Measurements from ENCODE around the gene ZBTB8B. TPM values are rescaled to one million over a fixed set of nuclear protein-coding genes. Genes with fewer than 3 reads are reported as not detected.

The ZBTB8B gene
- total RNA-seq, 1 donor from 2014 or later = not detected

- no peak for DNase-seq (ENCODE audit: extremely low read depth, low read depth, low spot score)
Measured at GRCh38 chr1:32503153-32503552, 38.3 kb downstream of the ZBTB8B start.

GRCh38 chr1:32507021-32507420, 42.1 kb downstream of the ZBTB8B start:
- no peak for DNase-seq (ENCODE audit: extremely low read depth, low read depth, low spot score)

GRCh38 chr1:32508761-32509160, 43.9 kb downstream of the ZBTB8B start:
- no peak for DNase-seq (ENCODE audit: extremely low read depth, low read depth, low spot score)

- DNase-seq (ENCODE audit: extremely low read depth, low read depth, low spot score) = no peak
Measured at GRCh38 chr1:32509939-32510338, 45.1 kb downstream of the ZBTB8B start.

Other genes starting within 250 kb of the ZBTB8B start
- 15.9 and 16.6 TPM in 2 replicates for gene TMEM234, start 242.7 kb upstream of the ZBTB8B start, total RNA-seq
- 234 and 362 TPM in 2 replicates for gene EIF3I, start 242.7 kb upstream of the ZBTB8B start, total RNA-seq
- gene FAM167B, start 217.8 kb upstream of the ZBTB8B start, total RNA-seq = 101 and 121 TPM in 2 replicates
- gene LCK, start 213.8 kb upstream of the ZBTB8B start, total RNA-seq = 0.35 and 1.1 TPM in 2 replicates
- 150 and 166 TPM in 2 replicates for gene HDAC1, start 173.0 kb upstream of the ZBTB8B start, total RNA-seq
- gene MARCKSL1, start 128.8 kb upstream of the ZBTB8B start, total RNA-seq = 355 and 455 TPM in 2 replicates
- gene FAM229A, start 102.6 kb upstream of the ZBTB8B start, total RNA-seq = 3.5 and 5.5 TPM in 2 replicates
- 0.47 TPM in 1 of 2 replicates, not detected in the other for gene TSSK3, start 102.5 kb upstream of the ZBTB8B start, total RNA-seq
- 75.0 and 117 TPM in 2 replicates for gene BSDC1, start 70.6 kb upstream of the ZBTB8B start, total RNA-seq
- 8.4 and 10.4 TPM in 2 replicates for gene ZBTB8A, start 74.4 kb downstream of the ZBTB8B start, total RNA-seq
- gene ZBTB8OS, start 185.5 kb downstream of the ZBTB8B start, total RNA-seq = 24.5 and 29.8 TPM in 2 replicates
- 146 and 182 TPM in 2 replicates for gene RBBP4, start 186.1 kb downstream of the ZBTB8B start, total RNA-seq
- gene SYNC, start 237.7 kb downstream of the ZBTB8B start, total RNA-seq = 17.6 and 23.9 TPM in 2 replicates

All from glomerular endothelial cell (primary cell).